GM23248 (cell line): ENCODE data around the gene XG. TPM values are rescaled to one million over a fixed set of nuclear protein-coding genes. Genes with fewer than 3 reads are reported as not detected.

ENCODE experiments used
- DNase-seq: peaks from one replicate; pipeline ENCODE4 v3.0.0-alpha.2; 2015
- H2AFZ ChIP-seq: fragments of 200-600 bp; sonication (generic); 2 replicates; pipeline ENCODE4 v1.6.1; 2016; ENCODE audit warnings: antibody characterized with exemption
- H3F3A ChIP-seq: fragments of 200-600 bp; sonication (generic); 2 replicates; pipeline ENCODE4 v1.6.1; 2016; ENCODE audit warnings: mild to moderate bottlenecking, antibody characterized with exemption, mixed run types; ENCODE audit not compliant: insufficient read depth
- H3K27ac ChIP-seq: fragments of 200-600 bp; sonication (generic); 2 replicates; pipeline ENCODE4 v1.5.1; 2016; ENCODE audit warnings: mild to moderate bottlenecking
- H3K27me3 ChIP-seq: fragments of 200-600 bp; sonication (generic); replicated peaks from 2 replicates; pipeline ENCODE4 v1.6.1; 2016; ENCODE audit warnings: mild to moderate bottlenecking; ENCODE audit not compliant: insufficient read depth
- H3K36me3 ChIP-seq: fragments of 200-600 bp; sonication (generic); 2 replicates; pipeline ENCODE4 v1.6.1; 2016; ENCODE audit warnings: low read depth, mild to moderate bottlenecking
- H3K4me1 ChIP-seq: fragments of 200-600 bp; sonication (generic); 2 replicates; pipeline ENCODE4 v1.6.1; 2016; ENCODE audit warnings: mild to moderate bottlenecking; ENCODE audit not compliant: insufficient read depth
- H3K4me2 ChIP-seq: fragments of 200-600 bp; sonication (generic); one replicate; pipeline ENCODE4 v1.6.1; 2016; ENCODE audit warnings: mild to moderate bottlenecking; ENCODE audit not compliant: unreplicated experiment
- H3K4me3 ChIP-seq: fragments of 200-600 bp; sonication (generic); 2 replicates; pipeline ENCODE4 v1.5.1; 2016; ENCODE audit warnings: mild to moderate bottlenecking
- H3K79me2 ChIP-seq: fragments of 200-600 bp; sonication (generic); 2 replicates; pipeline ENCODE4 v1.6.1; 2016; ENCODE audit warnings: mild to moderate bottlenecking; ENCODE audit not compliant: insufficient read depth
- H3K9ac ChIP-seq: fragments of 200-600 bp; sonication (generic); 2 replicates; pipeline ENCODE4 v1.6.1; 2016; ENCODE audit warnings: mild to moderate bottlenecking
- H3K9me2 ChIP-seq: fragments of 200-600 bp; sonication (generic); 2 replicates; pipeline ENCODE4 v1.6.1; 2016; ENCODE audit warnings: mixed run types, mild to moderate bottlenecking, moderate library complexity; ENCODE audit not compliant: insufficient read depth
- H3K9me3 ChIP-seq: fragments of 200-600 bp; sonication (generic); one replicate; pipeline ENCODE4 v1.6.1; 2017; ENCODE audit warnings: low read depth
- H4K20me1 ChIP-seq: fragments of 200-600 bp; sonication (generic); 2 replicates; pipeline ENCODE4 v1.6.0; 2016; ENCODE audit not compliant: insufficient read depth
- EZH2 ChIP-seq: fragments of 200-600 bp; sonication (generic); IDR thresholded peaks from 2 replicates; pipeline ENCODE4 v1.6.1; 2018; ENCODE audit warnings: antibody characterized with exemption, mild to moderate bottlenecking; ENCODE audit not compliant: insufficient read depth, poor library complexity, severe bottlenecking
- EZH2phosphoT487 ChIP-seq: fragments of 200-600 bp; sonication (generic); IDR thresholded peaks from 2 replicates; pipeline ENCODE4 v1.6.1; 2018; ENCODE audit warnings: antibody characterized with exemption, moderate library complexity, mild to moderate bottlenecking, low read depth; ENCODE audit not compliant: insufficient read depth
- WGBS, 2 experiments: methylation state at CpG; one replicate each; pipeline ENCODE4 v1.1.6; 2015 to 2017; ENCODE audit warnings: low lambda C conversion rate in 2 of 2, low coverage in 1 of 2; ENCODE audit errors: missing lambda C conversion rate in 2 of 2; 5-methylcytosine and 5-hydroxymethylcytosine counted together
- in situ Hi-C: fragments of 300-500 bp; cut with MboI; formaldehyde crosslinking; loops from 2 replicates; pipeline ENCODE4 v1.15.0; 2020
- polyA plus RNA-seq: library from polyadenylated mRNA; unstranded; fragments of >200 nt; fragmentation: Nextera tagmentation; extraction: Ambion mirVana; gene quantifications from 2 replicates; pipeline ENCODE4 v1.2.1, GENCODE V29; 2016
- total RNA-seq: library from RNA; depleted of rRNA; stranded (reverse); fragments of >200 nt; shearing (Covaris generic); gene quantifications from 2 replicates; pipeline ENCODE4 v1.2.3, GENCODE V29; 2014

Gene XG
- total and polyA plus RNA-seq, 2 experiments from 2014 or later = 21.4 to 48.4 TPM

DNA sequence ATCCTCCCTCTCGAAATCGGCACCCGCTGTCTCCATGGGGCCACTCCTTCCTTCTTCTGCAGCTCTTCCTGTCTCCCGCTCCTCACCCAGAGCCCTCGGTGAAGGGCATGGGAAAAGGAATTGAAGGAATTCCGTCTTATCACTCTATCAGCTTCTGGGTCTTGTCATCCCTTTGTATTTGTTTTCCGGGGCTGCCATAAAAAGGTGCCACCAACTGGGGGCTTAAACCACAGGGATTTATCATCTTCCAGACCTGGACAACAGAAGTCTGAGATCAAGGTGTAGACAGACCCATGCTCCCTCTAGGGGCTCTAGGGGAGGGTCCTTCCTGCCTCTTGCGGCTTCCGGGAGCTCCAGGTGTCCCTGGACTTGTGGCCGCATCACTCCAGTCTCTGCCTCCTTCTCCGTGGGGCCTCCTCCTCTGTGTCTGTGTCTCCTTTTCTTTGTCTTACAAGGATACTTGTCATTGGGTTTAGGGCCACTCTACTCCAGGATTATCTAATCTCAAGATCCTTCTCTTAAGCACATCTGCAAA, 36.7 kb upstream of the XG start:
- no peak for DNase-seq
- TF ChIP-seq EZH2phosphoT487 (no peak), EZH2 (no peak)
- peaks cover 24% of the 10 kb centered on the region for H3K36me3 ChIP-seq
- no peak overlapping the region for H3K9ac ChIP-seq
- H3K9me2 ChIP-seq = no peaks in the 10 kb centered on the region
- H3K79me2 ChIP-seq = peaks cover 96% of the 10 kb centered on the region
- no peak overlapping the region for H3K4me2 ChIP-seq
- H3K9me3 ChIP-seq = no peaks in the 10 kb centered on the region
- 0 out of 2 replicates have a peak, but pooled peaks cover 12% of the 10 kb centered on the region for H4K20me1 ChIP-seq
- H3K27me3 ChIP-seq = no peaks in the 10 kb centered on the region
- peaks cover 7% of the 10 kb centered on the region for H3K4me1 ChIP-seq
- WGBS, 2 experiments = 89 to 91% methylated on average over 11 of the region's 11 CpGs
- H3K4me3 ChIP-seq = no peak overlapping the region
- in situ Hi-C loops = no loop called here
- no peak overlapping the region for H2AFZ ChIP-seq
- H3F3A ChIP-seq = peaks cover 41% of the 10 kb centered on the region
- H3K27ac ChIP-seq = no peak overlapping the region

DNA sequence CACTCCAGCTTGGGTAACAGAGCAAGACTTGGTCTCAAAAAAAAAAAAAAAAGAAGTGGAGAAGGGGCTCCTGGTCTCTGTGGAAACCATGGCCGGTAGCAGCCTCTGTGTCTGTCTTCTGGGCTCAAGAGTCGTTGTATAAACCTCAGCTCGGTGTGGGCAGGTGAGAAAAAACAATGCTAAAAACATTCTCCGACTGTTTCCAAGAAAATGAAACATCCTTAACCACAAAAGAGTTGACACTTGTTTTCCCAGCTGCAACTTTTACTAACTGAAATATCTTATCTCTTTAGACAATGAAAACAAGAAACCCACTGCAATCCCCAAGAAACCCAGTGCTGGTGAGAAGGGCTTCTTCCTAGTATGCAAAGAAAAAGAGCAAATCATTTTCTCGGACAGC, 34.5 kb upstream of the XG start:
- H4K20me1 ChIP-seq = 0 out of 2 replicates have a peak, but pooled peaks cover 10% of the 10 kb centered on the region
- no peaks in the 10 kb centered on the region for H3K9me2 ChIP-seq
- no peaks in the 10 kb centered on the region for H3K4me1 ChIP-seq
- peaks cover 94% of the 10 kb centered on the region for H3K79me2 ChIP-seq
- H2AFZ ChIP-seq = no peak overlapping the region
- H3K4me2 ChIP-seq = no peak overlapping the region
- DNase-seq = no peak
- no peaks in the 10 kb centered on the region for H3K9me3 ChIP-seq
- H3K27me3 ChIP-seq = no peaks in the 10 kb centered on the region
- peaks cover 43% of the 10 kb centered on the region for H3K36me3 ChIP-seq
- peaks cover 23% of the 10 kb centered on the region for H3F3A ChIP-seq
- H3K4me3 ChIP-seq = no peak overlapping the region
- WGBS, 2 experiments = 84 to 86% methylated on average over 5 of the region's 5 CpGs
- no peak for TF ChIP-seq EZH2
- TF ChIP-seq EZH2phosphoT487 = no peak
- no peak overlapping the region for H3K9ac ChIP-seq
- H3K27ac ChIP-seq = no peak overlapping the region
- in situ Hi-C loops = no loop called here

DNA sequence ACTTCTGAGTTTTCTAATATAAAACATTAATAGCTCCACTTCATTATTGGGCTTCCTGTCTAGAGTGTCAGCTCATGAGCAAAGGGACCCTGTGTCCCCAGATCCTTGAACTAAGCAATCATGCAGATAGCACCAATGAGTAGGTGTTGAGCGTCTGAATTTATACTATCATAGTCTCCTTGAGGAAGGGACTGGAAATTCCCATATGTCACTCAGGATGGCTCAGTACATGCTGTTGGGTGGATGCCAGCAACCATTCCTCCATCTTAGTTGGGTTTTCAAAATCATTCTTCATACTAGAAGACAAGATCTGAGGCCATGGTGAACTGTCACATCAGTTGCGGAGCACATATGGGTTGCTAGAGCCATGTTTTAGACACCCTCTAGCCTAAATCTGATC, 33.0 kb upstream of the XG start:
- Histone ChIP-seq H3K79me2 (peaks cover 89% of the 10 kb centered on the region), H3K4me3 (no peak overlapping the region), H3K9ac (no peak overlapping the region), H3K9me2 (no peaks in the 10 kb centered on the region), H4K20me1 (0 out of 2 replicates have a peak, but pooled peaks cover 2% of the 10 kb centered on the region), H3K4me1 (no peaks in the 10 kb centered on the region), H3K4me2 (no peak overlapping the region), H3K27me3 (no peaks in the 10 kb centered on the region), H3K9me3 (no peaks in the 10 kb centered on the region), H2AFZ (no peak overlapping the region), H3K27ac (no peak overlapping the region), H3K36me3 (peaks cover 58% of the 10 kb centered on the region), H3F3A (peaks cover 8% of the 10 kb centered on the region)
- DNase-seq = no peak
- in situ Hi-C loops = no loop called here
- 98% methylated on average over 2 of the region's 2 CpGs for WGBS, 2 experiments
- TF ChIP-seq EZH2phosphoT487 (no peak), EZH2 (no peak)

DNA sequence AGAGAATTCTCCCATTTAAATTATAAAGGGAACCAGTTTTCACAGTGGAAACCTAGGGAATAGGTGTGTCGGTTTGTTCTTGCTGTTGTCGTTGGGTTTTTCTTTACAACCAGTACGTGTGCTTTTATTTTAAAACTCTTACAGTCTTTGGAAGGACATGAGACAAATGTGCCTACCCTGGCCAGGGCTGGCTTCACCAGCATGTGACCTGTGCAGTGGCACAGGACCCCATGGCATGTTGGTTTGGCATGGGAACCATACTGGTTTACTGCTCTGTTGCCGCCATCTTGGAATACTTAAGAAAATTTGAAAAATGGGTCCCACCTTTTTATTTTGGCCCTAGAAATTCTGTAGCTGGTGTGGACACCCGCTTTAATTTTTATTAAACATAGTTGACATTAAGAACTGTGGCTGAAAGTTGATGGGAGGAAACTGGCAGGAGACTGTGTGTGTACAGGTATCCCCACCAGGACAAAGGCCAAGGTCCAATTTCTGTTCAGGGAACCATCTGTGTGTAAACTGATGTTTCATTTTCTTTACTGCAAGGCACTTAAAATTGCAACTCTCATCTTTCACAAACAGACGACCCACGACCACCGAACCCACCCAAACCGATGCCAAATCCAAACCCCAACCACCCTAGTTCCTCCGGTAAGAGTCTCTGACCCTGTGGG, 31.9 kb upstream of the XG start:
- H2AFZ ChIP-seq = no peak overlapping the region
- WGBS, 2 experiments = 89% methylated on average over 10 of the region's 10 CpGs
- H3K4me3 ChIP-seq = no peak overlapping the region
- H3K4me2 ChIP-seq = no peak overlapping the region
- no peaks in the 10 kb centered on the region for H3K4me1 ChIP-seq
- H3K9ac ChIP-seq = no peak overlapping the region
- H3K79me2 ChIP-seq = peaks cover 78% of the 10 kb centered on the region
- H3K27ac ChIP-seq = no peak overlapping the region
- no peaks in the 10 kb centered on the region for H3K27me3 ChIP-seq
- in situ Hi-C loops = no loop called here
- no peaks in the 10 kb centered on the region for H3K9me3 ChIP-seq
- no peak for DNase-seq
- TF ChIP-seq EZH2 (no peak), EZH2phosphoT487 (no peak)
- peaks cover 5% of the 10 kb centered on the region; the same call in 1 of the 2 replicates for H3F3A ChIP-seq
- H4K20me1 ChIP-seq = no peaks in the 10 kb centered on the region
- H3K36me3 ChIP-seq = peaks cover 64% of the 10 kb centered on the region
- no peaks in the 10 kb centered on the region for H3K9me2 ChIP-seq
